Endothelial cell of umbilical vein (primary cell): ENCODE results near the gene SLC27A2. TPM values are rescaled to one million over a fixed set of nuclear protein-coding genes. Genes with fewer than 3 reads are reported as not detected.

Experiments
- BruUV-seq: library from RNA; stranded (reverse); fragments of 400-500 nt; replicated peaks from 2 replicates; lab custom pipeline; 2021; lab: Mats Ljungman, UMichigan
- CTCF ChIA-PET: fragments of 300-600, 350-600 bp; sonication (Branson Sonifier 250); formaldehyde crosslinking; loops from one replicate; lab custom pipeline; 2021; ENCODE audit warnings: antibody characterized with exemption, inconsistent platforms; lab: Charles Lee
- POLR2A ChIA-PET: fragments of 300-600, 350-600 bp; sonication (Branson Sonifier 250); formaldehyde crosslinking; loops from one replicate; lab custom pipeline; 2021; ENCODE audit warnings: antibody characterized with exemption, inconsistent platforms; lab: Charles Lee
- DNase-seq: peaks from one replicate; pipeline ENCODE4 v3.0.0-alpha.2; 2011; ENCODE audit warnings: low read depth, low spot score
- FAIRE-seq: peaks from 2 replicates; lab custom pipeline; 2011; peaks lifted over from hg19 to GRCh38; lab: Jason Lieb, UNC
- H2AFZ ChIP-seq: 2 replicates; pipeline ENCODE4 v1.6.0; 2012; ENCODE audit warnings: low read depth, low read length, control low read depth, inconsistent platforms
- H3K27ac ChIP-seq: 2 replicates; pipeline ENCODE4 v1.5.1; 2011; ENCODE audit warnings: low read depth, mild to moderate bottlenecking, control low read depth, low read length, moderate library complexity; ENCODE audit not compliant: insufficient read depth
- H3K27me3 ChIP-seq, 2 experiments: 2 replicates each; pipeline versions ENCODE4 v1.6.0 to v1.6.1; 2011; ENCODE audit warnings: low read length in 2 of 2, mixed read lengths in 1 of 2; ENCODE audit not compliant: control insufficient read depth in 2 of 2, insufficient read depth in 2 of 2
- H3K36me3 ChIP-seq, 2 experiments: 2 replicates in 1 of 2; 3 replicates in 1 of 2; pipeline ENCODE4 v1.5.1; 2011; ENCODE audit warnings: low read length in 2 of 2, mild to moderate bottlenecking in 1 of 2, moderate library complexity in 1 of 2; ENCODE audit not compliant: control insufficient read depth in 2 of 2, insufficient read depth in 2 of 2; ENCODE audit errors: extremely low read depth in 1 of 2
- H3K4me1 ChIP-seq: 3 replicates; pipeline ENCODE4 v1.5.1; 2011; ENCODE audit warnings: mild to moderate bottlenecking, low read length; ENCODE audit not compliant: control insufficient read depth, insufficient read depth; ENCODE audit errors: extremely low read depth
- H3K4me2 ChIP-seq: 2 replicates; pipeline ENCODE4 v1.6.1; 2011; ENCODE audit warnings: low read length, control low read depth, mixed read lengths; ENCODE audit not compliant: insufficient read depth
- H3K4me3 ChIP-seq, 3 experiments: fragments of 200-600 bp in 1 of 3; sonication (generic), shearing (Covaris generic) in 1 of 3; replicated peaks in 1 of 3; 2 replicates each; pipeline ENCODE4 v1.5.1; 2011 to 2016; ENCODE audit warnings: control low read depth in 3 of 3, low read length in 3 of 3, mild to moderate bottlenecking in 2 of 3, inconsistent platforms in 1 of 3, low read depth in 1 of 3, moderate library complexity in 1 of 3; ENCODE audit not compliant: insufficient read depth in 1 of 3
- H3K79me2 ChIP-seq: 2 replicates; pipeline ENCODE4 v1.6.0; 2012; ENCODE audit warnings: low read length, inconsistent platforms; ENCODE audit not compliant: control insufficient read depth, insufficient read depth
- H3K9ac ChIP-seq: replicated peaks from 2 replicates; pipeline ENCODE3; 2011; ENCODE audit warnings: low read length, control low read depth; ENCODE audit not compliant: insufficient read depth; ENCODE audit errors: extremely low read depth
- H3K9me1 ChIP-seq: replicated peaks from 3 replicates; pipeline ENCODE4 v1.6.0; 2011; ENCODE audit warnings: mild to moderate bottlenecking, low read length; ENCODE audit not compliant: control insufficient read depth, insufficient read depth; ENCODE audit errors: extremely low read depth
- H3K9me3 ChIP-seq: replicated peaks from 2 replicates; pipeline ENCODE4 v1.5.1; 2012; ENCODE audit warnings: low read length, inconsistent platforms; ENCODE audit not compliant: control insufficient read depth, insufficient read depth
- H4K20me1 ChIP-seq: replicated peaks from 2 replicates; pipeline ENCODE3; 2011; ENCODE audit warnings: mild to moderate bottlenecking, low read length; ENCODE audit not compliant: control insufficient read depth, insufficient read depth; ENCODE audit errors: extremely low read depth
- CTCF ChIP-seq, 2 donors: IDR thresholded peaks; 1 replicate in 1 of 2; 2 replicates in 1 of 2; pipeline ENCODE4 v1.5.1; 2011; ENCODE audit warnings: low read length in 2 of 2, mild to moderate bottlenecking in 2 of 2, moderate library complexity in 2 of 2, control low read depth in 1 of 2, inconsistent platforms in 1 of 2, low read depth in 1 of 2; ENCODE audit not compliant: insufficient read depth in 1 of 2; ENCODE audit errors: extremely low read depth in 1 of 2
- EZH2 ChIP-seq: IDR thresholded peaks from 2 replicates; pipeline ENCODE4 v1.6.1; 2012; ENCODE audit warnings: borderline replicate concordance, low read depth, mild to moderate bottlenecking, moderate library complexity, low read length, inconsistent platforms; ENCODE audit not compliant: severe bottlenecking
- FOS ChIP-seq: IDR thresholded peaks from 2 replicates; pipeline ENCODE4 v1.6.1; 2011; ENCODE audit warnings: mild to moderate bottlenecking, low read length, moderate library complexity, borderline replicate concordance; ENCODE audit not compliant: insufficient read depth
- GATA2 ChIP-seq: IDR thresholded peaks from 2 replicates; pipeline ENCODE4 v1.7.0; 2011; ENCODE audit warnings: low read depth, mild to moderate bottlenecking, moderate library complexity, mixed read lengths, low read length; ENCODE audit not compliant: insufficient read length, insufficient read depth
- JUN ChIP-seq: IDR thresholded peaks from 2 replicates; pipeline ENCODE4 v1.6.1; 2011; ENCODE audit warnings: borderline replicate concordance, low read depth; ENCODE audit not compliant: insufficient read length, insufficient read depth
- MAX ChIP-seq: IDR thresholded peaks from 2 replicates; pipeline ENCODE4 v1.6.1; 2011; ENCODE audit not compliant: insufficient read depth, insufficient read length
- MYC ChIP-seq: IDR thresholded peaks from one replicate; pipeline ENCODE4 v1.6.1; 2011; ENCODE audit warnings: mild to moderate bottlenecking, low read depth, low read length
- POLR2A ChIP-seq: IDR thresholded peaks from 2 replicates; pipeline ENCODE4 v1.6.1; 2012; ENCODE audit warnings: low read depth, mild to moderate bottlenecking, control low read depth, low read length
- POLR2AphosphoS5 ChIP-seq: IDR thresholded peaks from 2 replicates; pipeline ENCODE4 v1.6.1; 2012; ENCODE audit warnings: low read depth, mild to moderate bottlenecking, control low read depth, low read length, moderate library complexity; ENCODE audit not compliant: insufficient read depth
- dilution Hi-C: fragments of 300-500 bp; cut with MboI; formaldehyde crosslinking; loops from one replicate; pipeline ENCODE4 v1.15.0; 2019; ENCODE audit warnings: low sequenced_read_pairs; ENCODE audit not compliant: extremely low pct_ligation_motif_present
- intact Hi-C: fragments of 100-400 bp; cut with micrococcal nuclease; formaldehyde crosslinking; loops from one replicate; pipeline ENCODE4 v1.10.0; 2022
- polyA plus RNA-seq, 4 experiments: library from polyadenylated mRNA; depleted of rRNA in 3 of 4; stranded (reverse) in 3 of 4; unstranded in 1 of 4; fragments of >200 nt; gene quantifications; 2 replicates each; pipeline versions ENCODE4 v1.2.1 to v1.2.3, GENCODE V29; 2011 to 2012; ENCODE audit warnings: missing spikeins in 1 of 4
- total RNA-seq: library from RNA; stranded (reverse); gene quantifications from 2 replicates; pipeline ENCODE4 v1.2.3, GENCODE V29; 2021

SLC27A2 gene
- total and polyA plus RNA-seq, 2 donors (not counting 3 experiments of a cell fraction or from before 2014, with no cell fraction given), result not detected

DNA sequence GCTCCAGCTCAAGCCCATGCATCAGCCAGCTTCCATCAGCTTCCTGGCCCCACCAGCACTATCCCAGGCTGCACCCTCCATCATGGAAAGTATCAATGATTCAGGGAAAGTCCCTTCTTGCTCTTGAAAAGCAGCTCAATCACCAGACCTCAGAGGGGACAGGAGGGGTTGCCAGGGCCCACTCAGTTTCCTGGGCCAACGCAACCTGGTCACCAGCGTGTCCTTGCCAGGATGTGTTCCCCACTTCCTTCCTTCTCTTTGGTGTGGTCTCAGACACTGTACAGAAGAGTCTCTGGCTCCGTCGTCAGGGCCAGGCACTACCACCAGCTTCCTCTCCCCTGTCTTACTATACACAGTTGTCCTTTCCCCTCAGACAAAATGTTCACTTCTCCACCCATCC is 80.5 kb downstream of the SLC27A2 start:
- no peak for FAIRE-seq
- POLR2A ChIA-PET, result no interaction called here
- H3K4me1 ChIP-seq, result no peaks in the 10 kb centered on the region
- CTCF ChIA-PET, result interaction anchor here (0.9 kb wide), 1 partner anchor 53 kb away, joined by 3 read pairs; no protein-coding TSS in a partner anchor
- peaks cover 7 to 9% of the 10 kb centered on the region in 2 experiments for H3K27me3 ChIP-seq
- no peak overlapping the region for H3K9ac ChIP-seq
- no peaks in the 10 kb centered on the region for H3K79me2 ChIP-seq
- dilution Hi-C loops, result no loop called here
- no peaks in the 10 kb centered on the region for H3K36me3 ChIP-seq
- intact Hi-C loops, result no loop called here
- no peak overlapping the region for H3K4me2 ChIP-seq
- no peak for DNase-seq
- TF ChIP-seq FOS, result no peak
- no peak for TF ChIP-seq EZH2
- TF ChIP-seq CTCF (IDR thresholded peaks at IDR 0.05; ENCODE audit: extremely low read depth in 1 of 2, insufficient read depth in 1 of 2, low read depth in 1 of 2, low read length in 2 of 2), result no peak
- TF ChIP-seq POLR2AphosphoS5, result no peak
- TF ChIP-seq JUN, result no peak
- TF ChIP-seq GATA2, result no peak
- TF ChIP-seq MYC, result no peak
- no peak for TF ChIP-seq MAX
- no peak for TF ChIP-seq POLR2A
- H3K9me3 ChIP-seq, result no peaks in the 10 kb centered on the region
- no peaks in the 10 kb centered on the region for H3K9me1 ChIP-seq
- no peaks in the 10 kb centered on the region for H4K20me1 ChIP-seq
- H3K4me3 ChIP-seq, result no peak overlapping the region
- no peak overlapping the region for H2AFZ ChIP-seq
- no TSS peak for BruUV-seq
- no peak overlapping the region for H3K27ac ChIP-seq
